SK-N-SH treated with all-trans-retinoic acid at 6 μM for 48 hours (cell line): ENCODE data around the gene PHF1.

Source experiments
- ARNTL ChIP-seq: fragments of 450-650 bp; formaldehyde crosslinking; IDR thresholded peaks from 2 replicates; pipeline ENCODE4 v1.5.0; 2020; ENCODE audit warnings: low read depth, mild to moderate bottlenecking, moderate library complexity, borderline replicate concordance
- BACH2 ChIP-seq: fragments of 250-450 bp; sonication (Bioruptor Pico); IDR thresholded peaks from 2 replicates; pipeline ENCODE4 v1.9.0; 2021; ENCODE audit warnings: mild to moderate bottlenecking, borderline replicate concordance
- ISL1 ChIP-seq: fragments of 250-450 bp; sonication (Bioruptor Pico); IDR thresholded peaks from 2 replicates; pipeline ENCODE4 v2.1.2; 2022; ENCODE audit warnings: mild to moderate bottlenecking, moderate library complexity
- OSR1 ChIP-seq: fragments of 250-450 bp; sonication (Bioruptor Pico); IDR thresholded peaks from 2 replicates; pipeline ENCODE4 v1.8.0; 2022; ENCODE audit warnings: moderate library complexity, mild to moderate bottlenecking, inconsistent platforms
- RARB ChIP-seq: fragments of 250-450 bp; sonication (Bioruptor Pico); IDR thresholded peaks from 2 replicates; pipeline ENCODE4 v1.8.0; 2021; ENCODE audit warnings: mild to moderate bottlenecking, moderate library complexity
- SNAI2 ChIP-seq: fragments of 250-450 bp; sonication (Bioruptor Pico); IDR thresholded peaks from 2 replicates; pipeline ENCODE4 v1.5.0; 2020; ENCODE audit warnings: mild to moderate bottlenecking, moderate library complexity
- TCF4 ChIP-seq: fragments of 250-450 bp; sonication (Bioruptor Pico); IDR thresholded peaks from 2 replicates; pipeline ENCODE4 v1.8.0; 2021; ENCODE audit warnings: mild to moderate bottlenecking, moderate library complexity, borderline replicate concordance
- TOX ChIP-seq: fragments of 250-450 bp; sonication (Bioruptor Pico); IDR thresholded peaks from 2 replicates; pipeline ENCODE4 v1.8.0; 2021; ENCODE audit warnings: mild to moderate bottlenecking, moderate library complexity, borderline replicate concordance
- ZFP30 ChIP-seq: fragments of 450-650 bp; formaldehyde crosslinking; IDR thresholded peaks from 2 replicates; pipeline ENCODE4 v1.5.0; 2022; ENCODE audit warnings: mild to moderate bottlenecking, moderate library complexity
- ZNF565 ChIP-seq: fragments of 450-650 bp; formaldehyde crosslinking; conservative IDR thresholded peaks from 2 replicates; pipeline ENCODE4 v1.5.0; 2020; ENCODE audit warnings: low read depth, mild to moderate bottlenecking, moderate library complexity
- ZNF70 ChIP-seq: fragments of 450-650 bp; formaldehyde crosslinking; IDR thresholded peaks from 2 replicates; pipeline ENCODE4 v1.5.0; 2020; ENCODE audit warnings: mild to moderate bottlenecking, moderate library complexity
- ZNF8 ChIP-seq: fragments of 450-650 bp; formaldehyde crosslinking; IDR thresholded peaks from 2 replicates; pipeline ENCODE4 v1.5.0; 2020; ENCODE audit warnings: mild to moderate bottlenecking, moderate library complexity
- TF ChIP-seq, protein P1 (sequence below): fragments of 250-450 bp; sonication (Bioruptor Pico); IDR thresholded peaks from 2 replicates; pipeline ENCODE4 v1.5.1; 2021; ENCODE audit warnings: mild to moderate bottlenecking, moderate library complexity
- TF ChIP-seq, protein P2 (sequence below): fragments of 250-450 bp; sonication (Bioruptor Pico); IDR thresholded peaks from 2 replicates; pipeline ENCODE4 v1.8.0; 2020; ENCODE audit warnings: mild to moderate bottlenecking, moderate library complexity, borderline replicate concordance

GRCh38 chr6:33373960-33374910 lies 36.6 kb upstream of the PHF1 start:
- no peak for TF ChIP-seq TOX (CRISPR knock-in tag)
- TF ChIP-seq ISL1, result no peak
- no peak for TF ChIP-seq ZFP30 (CRISPR knock-in tag)
- TF ChIP-seq TCF4, result no peak
- no peak for TF ChIP-seq ZNF8
- no peak for TF ChIP-seq ZNF565 (CRISPR knock-in tag)
- no peak for TF ChIP-seq RARB (CRISPR knock-in tag)
- TF ChIP-seq, protein P1, sequence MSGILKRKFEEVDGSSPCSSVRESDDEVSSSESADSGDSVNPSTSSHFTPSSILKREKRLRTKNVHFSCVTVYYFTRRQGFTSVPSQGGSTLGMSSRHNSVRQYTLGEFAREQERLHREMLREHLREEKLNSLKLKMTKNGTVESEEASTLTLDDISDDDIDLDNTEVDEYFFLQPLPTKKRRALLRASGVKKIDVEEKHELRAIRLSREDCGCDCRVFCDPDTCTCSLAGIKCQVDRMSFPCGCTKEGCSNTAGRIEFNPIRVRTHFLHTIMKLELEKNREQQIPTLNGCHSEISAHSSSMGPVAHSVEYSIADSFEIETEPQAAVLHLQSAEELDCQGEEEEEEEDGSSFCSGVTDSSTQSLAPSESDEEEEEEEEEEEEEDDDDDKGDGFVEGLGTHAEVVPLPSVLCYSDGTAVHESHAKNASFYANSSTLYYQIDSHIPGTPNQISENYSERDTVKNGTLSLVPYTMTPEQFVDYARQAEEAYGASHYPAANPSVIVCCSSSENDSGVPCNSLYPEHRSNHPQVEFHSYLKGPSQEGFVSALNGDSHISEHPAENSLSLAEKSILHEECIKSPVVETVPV (CRISPR knock-in tag), result no peak
- no peak for TF ChIP-seq ARNTL
- TF ChIP-seq, protein P2, sequence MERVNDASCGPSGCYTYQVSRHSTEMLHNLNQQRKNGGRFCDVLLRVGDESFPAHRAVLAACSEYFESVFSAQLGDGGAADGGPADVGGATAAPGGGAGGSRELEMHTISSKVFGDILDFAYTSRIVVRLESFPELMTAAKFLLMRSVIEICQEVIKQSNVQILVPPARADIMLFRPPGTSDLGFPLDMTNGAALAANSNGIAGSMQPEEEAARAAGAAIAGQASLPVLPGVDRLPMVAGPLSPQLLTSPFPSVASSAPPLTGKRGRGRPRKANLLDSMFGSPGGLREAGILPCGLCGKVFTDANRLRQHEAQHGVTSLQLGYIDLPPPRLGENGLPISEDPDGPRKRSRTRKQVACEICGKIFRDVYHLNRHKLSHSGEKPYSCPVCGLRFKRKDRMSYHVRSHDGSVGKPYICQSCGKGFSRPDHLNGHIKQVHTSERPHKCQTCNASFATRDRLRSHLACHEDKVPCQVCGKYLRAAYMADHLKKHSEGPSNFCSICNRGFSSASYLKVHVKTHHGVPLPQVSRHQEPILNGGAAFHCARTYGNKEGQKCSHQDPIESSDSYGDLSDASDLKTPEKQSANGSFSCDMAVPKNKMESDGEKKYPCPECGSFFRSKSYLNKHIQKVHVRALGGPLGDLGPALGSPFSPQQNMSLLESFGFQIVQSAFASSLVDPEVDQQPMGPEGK (CRISPR knock-in tag), result no peak
- no peak for TF ChIP-seq BACH2 (CRISPR knock-in tag)
- TF ChIP-seq SNAI2, result no peak
- no peak for TF ChIP-seq OSR1 (CRISPR knock-in tag)
- no peak for TF ChIP-seq ZNF70 (CRISPR knock-in tag)
